Lower leg skin (tissue), 3 donors: ENCODE data around the gene BGN.

Experiments
- CTCF ChIP-seq, 3 donors: fragments of 450-650 bp; IDR thresholded peaks; one replicate each; pipeline ENCODE4 v1.5.1; 2016; ENCODE audit warnings: antibody characterized with exemption in 3 of 3, mild to moderate bottlenecking in 3 of 3, moderate library complexity in 2 of 3
- POLR2A ChIP-seq, 2 donors: fragments of 450-650 bp; IDR thresholded peaks; one replicate each; pipeline ENCODE4 v1.6.1; 2016 to 2017; ENCODE audit warnings: antibody characterized with exemption in 2 of 2, mild to moderate bottlenecking in 1 of 2, moderate library complexity in 1 of 2

GRCh38 chrX:153454901-153455550 is 39.8 kb upstream of the BGN start:
- no peak for TF ChIP-seq POLR2A (IDR thresholded peaks at IDR 0.05)
- no peak for TF ChIP-seq CTCF (IDR thresholded peaks at IDR 0.05)
